HG03103 (cell line): ENCODE data around the gene BLMH.
"Not testable (repeated sequence)": the region's sequence is repeated elsewhere in the genome, so short reads cannot be mapped to it uniquely, and the experiment has no call there.

Experiments
- ATAC-seq: cut with Tn5 transposase; IDR thresholded peaks from one replicate; pipeline ENCODE4 v1.9.1; 2021; ENCODE audit warnings: low read depth; ENCODE audit not compliant: unreplicated experiment

Gene BLMH

DNA sequence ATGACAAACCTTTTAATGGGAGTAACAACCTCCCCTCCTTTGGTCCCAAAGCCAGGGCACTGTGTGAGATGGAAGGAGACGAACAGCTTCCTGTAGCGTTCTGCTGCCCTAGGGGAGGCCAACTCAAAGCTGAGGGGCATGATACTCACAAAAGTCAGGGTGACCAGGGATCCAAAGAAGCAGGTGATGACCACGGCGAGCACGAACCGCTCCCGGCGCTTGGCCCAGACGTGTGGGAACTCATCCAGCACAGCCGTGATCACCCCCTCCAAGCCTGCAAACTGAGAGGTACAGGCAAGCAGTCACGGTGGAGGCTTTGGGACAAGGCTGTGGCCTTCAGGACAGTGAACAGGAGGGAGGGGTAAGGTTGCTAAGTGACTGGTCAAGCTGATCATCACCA, 81.4 kb downstream of the BLMH start:
- no peak for ATAC-seq

GRCh38 chr17:30209930-30210329, 81.8 kb downstream of the BLMH start:
- no peak for ATAC-seq

DNA sequence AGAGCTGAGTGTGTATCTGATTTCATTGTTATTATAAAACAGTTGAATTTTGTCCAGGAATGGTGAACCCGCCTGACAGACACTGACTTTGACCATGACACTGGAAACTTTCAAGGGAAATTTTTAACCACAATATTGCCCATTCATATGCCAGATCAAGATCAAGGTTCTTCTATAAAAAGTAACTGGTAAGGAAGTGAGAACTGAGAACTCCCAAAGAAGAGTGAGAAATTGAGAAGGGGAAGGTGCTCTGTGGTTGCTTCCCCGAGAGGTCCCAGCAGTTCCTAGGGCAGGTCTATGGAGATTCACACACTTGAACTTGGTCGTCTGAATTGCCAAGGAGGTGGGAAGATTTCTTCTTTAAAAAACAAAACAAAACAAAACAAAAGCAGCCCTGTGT, 83.5 kb downstream of the BLMH start:
- no peak for ATAC-seq

GRCh38 chr17:30207655-30208054, 84.1 kb downstream of the BLMH start:
- ATAC-seq: no peak

DNA sequence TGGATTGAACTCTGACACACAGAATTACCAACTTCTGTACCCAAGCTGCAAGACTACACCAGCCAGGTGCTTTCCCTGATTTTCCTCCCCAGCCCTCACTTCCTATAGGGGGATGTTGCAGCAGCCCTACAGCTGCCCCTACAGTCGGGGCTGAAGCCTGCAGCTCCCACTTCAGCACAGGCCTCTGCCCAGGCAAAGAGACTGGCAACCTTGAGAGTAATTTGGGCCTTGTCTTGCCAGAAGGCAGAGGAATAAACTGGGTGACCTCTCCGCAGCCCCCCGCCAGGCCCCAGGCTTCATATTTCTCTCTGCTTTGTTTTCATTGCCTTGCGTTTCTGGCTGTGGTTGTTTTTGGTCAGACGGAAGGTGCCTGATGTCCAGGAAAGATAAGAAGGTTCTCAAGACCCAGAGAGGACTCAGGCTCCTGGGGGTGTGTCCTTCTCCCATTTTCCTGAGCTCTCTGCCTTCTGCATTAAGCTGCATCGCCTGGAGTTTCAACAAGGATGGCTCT, 88.2 kb downstream of the BLMH start:
- no peak for ATAC-seq

DNA sequence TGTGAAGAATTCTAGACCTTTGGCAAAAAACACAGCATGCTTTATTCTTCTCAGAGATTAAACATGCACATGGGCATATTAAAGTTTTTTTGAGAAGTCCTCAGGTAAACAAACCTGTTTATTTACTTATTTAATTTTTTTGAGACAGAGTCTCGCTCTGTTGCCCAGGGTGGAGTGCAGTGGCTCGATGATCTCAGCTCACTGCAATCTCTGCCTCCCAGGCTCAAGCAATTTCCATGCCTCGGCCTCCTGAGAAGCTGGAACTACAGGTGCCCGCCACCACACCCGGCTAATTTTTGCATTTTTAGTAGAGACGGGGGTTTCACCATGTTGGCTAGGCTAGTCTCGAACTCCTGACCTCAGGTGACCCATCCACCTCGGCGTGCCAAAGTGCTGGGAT, 91.1 kb downstream of the BLMH start:
- ATAC-seq: not testable (repeated sequence)

GRCh38 chr17:30200106-30200505, 91.6 kb downstream of the BLMH start:
- ATAC-seq: no peak

DNA sequence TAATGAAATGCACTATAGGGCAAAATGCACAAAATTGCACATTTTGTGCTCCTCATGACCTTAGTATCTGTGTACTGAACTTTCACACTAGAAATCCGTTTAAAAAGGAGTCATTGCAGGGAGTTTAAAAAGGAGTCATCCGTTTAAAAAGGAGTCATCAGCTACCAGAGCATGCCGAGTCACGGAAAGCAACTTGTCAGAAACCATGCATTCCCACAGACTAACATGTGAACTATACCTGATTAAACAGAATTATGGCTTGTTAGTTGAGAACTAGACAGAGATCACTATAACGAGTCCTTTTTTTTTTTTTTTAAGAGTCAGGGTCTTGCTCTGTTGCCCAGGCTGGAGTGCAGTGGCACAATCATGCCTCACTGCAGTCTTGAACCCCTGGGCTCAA, 92.1 kb downstream of the BLMH start:
- no peak for ATAC-seq
